Hepatocyte (in vitro differentiated cells): ENCODE measurements around the gene MICU2. TPM values are rescaled to one million over a fixed set of nuclear protein-coding genes. Genes with fewer than 3 reads are reported as not detected.

Experiments
- DNase-seq: peaks from one replicate; pipeline ENCODE4 v3.0.0-alpha.2; 2016; ENCODE audit warnings: low spot score
- H2AFZ ChIP-seq: fragments of 200-600 bp; sonication (generic); 2 replicates; pipeline ENCODE4 v1.6.0; 2016; ENCODE audit warnings: antibody characterized with exemption, mild to moderate bottlenecking
- H3K27ac ChIP-seq: fragments of 200-600 bp; sonication (generic); 2 replicates; pipeline ENCODE4 v1.5.1; 2016; ENCODE audit warnings: mild to moderate bottlenecking
- H3K27me3 ChIP-seq: fragments of 200-600 bp; sonication (generic); 2 replicates; pipeline ENCODE4 v1.6.1; 2016
- H3K36me3 ChIP-seq: fragments of 200-600 bp; sonication (generic); replicated peaks from 2 replicates; pipeline ENCODE4 v1.5.1; 2016; ENCODE audit warnings: low read depth; ENCODE audit not compliant: insufficient read depth
- H3K4me1 ChIP-seq: fragments of 200-600 bp; sonication (generic); 2 replicates; pipeline ENCODE4 v1.5.1; 2016; ENCODE audit warnings: mild to moderate bottlenecking, moderate library complexity; ENCODE audit not compliant: insufficient read depth
- H3K4me2 ChIP-seq: fragments of 200-600 bp; sonication (generic); 2 replicates; pipeline ENCODE4 v1.6.0; 2016
- H3K4me3 ChIP-seq: fragments of 200-600 bp; sonication (generic); 2 replicates; pipeline ENCODE4 v1.5.1; 2016; ENCODE audit warnings: mild to moderate bottlenecking
- H3K79me2 ChIP-seq: fragments of 200-600 bp; sonication (generic); 2 replicates; pipeline ENCODE4 v1.6.0; 2017; ENCODE audit warnings: mild to moderate bottlenecking
- H3K9me2 ChIP-seq: fragments of 200-600 bp; sonication (generic); replicated peaks from 2 replicates; pipeline ENCODE4 v1.6.0; 2017; ENCODE audit warnings: mild to moderate bottlenecking; ENCODE audit not compliant: insufficient read depth
- H3K9me3 ChIP-seq: fragments of 200-600 bp; sonication (generic); 2 replicates; pipeline ENCODE4 v1.5.1; 2016; ENCODE audit warnings: low read depth, mild to moderate bottlenecking
- H4K20me1 ChIP-seq: fragments of 200-600 bp; sonication (generic); 2 replicates; pipeline ENCODE4 v1.6.0; 2016; ENCODE audit warnings: mild to moderate bottlenecking; ENCODE audit not compliant: insufficient read depth, poor library complexity, severe bottlenecking
- CTCF ChIP-seq: fragments of 200-600 bp; sonication (generic); IDR thresholded peaks from 2 replicates; pipeline ENCODE4 v1.5.1; 2016; ENCODE audit warnings: antibody characterized with exemption, mild to moderate bottlenecking; ENCODE audit not compliant: poor library complexity
- EZH2 ChIP-seq: fragments of 200-600 bp; sonication (generic); IDR thresholded peaks from 2 replicates; pipeline ENCODE4 v1.6.1; 2016; ENCODE audit warnings: antibody characterized with exemption, mild to moderate bottlenecking, borderline replicate concordance
- EZH2phosphoT487 ChIP-seq: fragments of 200-600 bp; sonication (generic); IDR thresholded peaks from one replicate; pipeline ENCODE4 v1.6.1; 2018; ENCODE audit warnings: antibody characterized with exemption, mild to moderate bottlenecking, low read depth, moderate library complexity; ENCODE audit not compliant: unreplicated experiment, severe bottlenecking
- WGBS: methylation state at CpG from one replicate; pipeline ENCODE4 v1.1.6; 2016; ENCODE audit warnings: low lambda C conversion rate; ENCODE audit errors: missing lambda C conversion rate; 5-methylcytosine and 5-hydroxymethylcytosine counted together
- polyA plus RNA-seq: library from polyadenylated mRNA; unstranded; fragments of >200 nt; fragmentation: Nextera tagmentation; extraction: Ambion mirVana; gene quantifications from 2 replicates; pipeline ENCODE4 v1.2.1, GENCODE V29; 2016
- total RNA-seq: library from RNA; depleted of rRNA; stranded (reverse); fragments of >200 nt; gene quantifications from 2 replicates; pipeline ENCODE4 v1.2.3, GENCODE V29; 2014

MICU2 gene
- total and polyA plus RNA-seq, 2 experiments from 2014 or later = 48.1 to 95.7 TPM

DNA sequence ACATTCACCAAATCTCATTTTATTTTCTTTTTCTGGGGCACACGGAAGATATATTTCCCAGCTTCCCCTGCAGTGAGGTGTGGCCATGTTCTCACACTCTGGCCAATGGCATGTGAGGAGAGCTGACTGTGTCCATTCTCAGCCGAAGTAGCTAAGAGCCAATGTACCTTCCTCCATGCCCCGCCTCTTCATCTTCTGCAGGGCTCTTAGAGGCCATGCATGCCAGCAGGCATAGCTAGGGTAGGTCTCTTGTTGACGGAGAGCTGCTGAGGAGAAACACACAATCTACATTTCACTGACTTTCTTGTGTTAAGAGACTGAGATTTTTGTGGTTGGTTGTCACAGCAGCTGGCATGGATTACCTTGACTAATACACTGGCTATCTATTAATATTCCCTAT lies 9.8 kb upstream of the MICU2 start:
- no peaks in the 10 kb centered on the region for H3K27me3 ChIP-seq
- no peak overlapping the region for H2AFZ ChIP-seq
- H3K4me2 ChIP-seq = no peak overlapping the region
- no peak overlapping the region for H3K4me3 ChIP-seq
- H3K9me3 ChIP-seq = no peaks in the 10 kb centered on the region
- H3K36me3 ChIP-seq = no peaks in the 10 kb centered on the region
- WGBS = 91% methylated on average over 4 of the region's 4 CpGs
- H3K27ac ChIP-seq = no peak overlapping the region
- H4K20me1 ChIP-seq = no peaks in the 10 kb centered on the region
- H3K4me1 ChIP-seq = peaks cover 16% of the 10 kb centered on the region
- DNase-seq = no peak
- H3K79me2 ChIP-seq = no peaks in the 10 kb centered on the region
- H3K9me2 ChIP-seq = no peaks in the 10 kb centered on the region
- TF ChIP-seq CTCF (no peak), EZH2phosphoT487 (no peak), EZH2 (no peak)

DNA sequence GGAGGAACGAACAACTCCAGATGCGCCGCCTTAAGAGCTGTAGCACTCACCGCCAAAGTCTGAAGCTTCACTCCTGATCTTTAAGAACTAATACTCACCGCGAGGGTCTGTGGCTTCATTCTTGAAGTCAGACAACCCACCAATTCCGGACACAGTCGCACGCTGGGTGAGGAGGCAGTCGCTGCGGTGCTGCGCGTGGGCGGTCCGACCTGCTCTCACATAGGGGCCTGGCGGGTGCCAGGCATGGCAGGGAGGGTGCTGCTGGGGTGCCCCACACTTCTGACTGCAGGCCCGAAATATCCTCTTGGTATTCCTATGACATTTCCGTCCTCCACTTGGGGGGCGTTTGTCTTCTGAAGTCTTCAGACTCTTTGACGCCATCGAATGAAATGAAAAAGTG lies 7.4 kb upstream of the MICU2 start:
- Histone ChIP-seq H3K9me2 (no peaks in the 10 kb centered on the region), H3K4me3 (no peak overlapping the region), H3K4me1 (peaks cover 7% of the 10 kb centered on the region), H3K4me2 (no peak overlapping the region), H3K36me3 (no peaks in the 10 kb centered on the region), H3K9me3 (no peaks in the 10 kb centered on the region), H3K27ac (no peak overlapping the region), H3K27me3 (no peaks in the 10 kb centered on the region), H2AFZ (no peak overlapping the region), H3K79me2 (no peaks in the 10 kb centered on the region), H4K20me1 (no peaks in the 10 kb centered on the region)
- no peak for DNase-seq
- 98% methylated on average over 21 of the region's 21 CpGs for WGBS
- TF ChIP-seq EZH2phosphoT487 = no peak
- no peak for TF ChIP-seq EZH2
- no peak for TF ChIP-seq CTCF

- Histone ChIP-seq H4K20me1 (no peaks in the 10 kb centered on the region), H3K4me1 (no peaks in the 10 kb centered on the region), H3K27ac (no peak overlapping the region), H3K9me2 (no peaks in the 10 kb centered on the region), H3K36me3 (no peaks in the 10 kb centered on the region), H3K4me3 (no peak overlapping the region), H2AFZ (no peak overlapping the region), H3K4me2 (no peak overlapping the region), H3K9me3 (no peaks in the 10 kb centered on the region), H3K27me3 (no peaks in the 10 kb centered on the region), H3K79me2 (no peaks in the 10 kb centered on the region)
- DNase-seq = no peak
- WGBS = 99% methylated on average over 12 of the region's 12 CpGs
- TF ChIP-seq EZH2phosphoT487 (no peak), CTCF (no peak), EZH2 (no peak)
Measured at GRCh38 chr13:21610687-21611086, 6.7 kb upstream of the MICU2 start.

DNA sequence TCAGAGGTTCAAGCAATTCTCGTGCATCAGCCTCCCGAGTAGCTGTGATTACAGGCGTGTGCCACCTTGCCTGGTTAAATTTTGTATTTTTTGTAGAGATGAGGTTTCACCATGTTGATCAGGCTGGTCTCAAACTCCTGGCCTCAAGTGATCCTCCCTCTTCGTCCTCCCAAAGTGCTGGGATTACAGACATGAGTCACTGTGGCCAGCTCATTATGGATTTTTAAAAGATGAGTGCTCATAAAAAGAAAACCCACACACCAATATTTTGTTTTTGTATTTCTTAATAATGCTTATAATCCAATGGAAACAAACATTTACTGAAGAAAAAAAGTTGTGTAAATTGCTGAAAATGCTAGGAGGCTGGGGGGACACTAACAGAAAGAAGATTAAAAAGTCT lies 5.0 kb upstream of the MICU2 start:
- Histone ChIP-seq H3K27me3 (no peaks in the 10 kb centered on the region), H3K36me3 (no peaks in the 10 kb centered on the region), H4K20me1 (no peaks in the 10 kb centered on the region), H3K9me3 (no peaks in the 10 kb centered on the region), H3K4me3 (no peak overlapping the region), H2AFZ (no peak overlapping the region), H3K27ac (no peak overlapping the region), H3K4me1 (no peaks in the 10 kb centered on the region), H3K9me2 (no peaks in the 10 kb centered on the region), H3K4me2 (no peak overlapping the region), H3K79me2 (no peaks in the 10 kb centered on the region)
- DNase-seq = no peak
- TF ChIP-seq EZH2 (no peak), CTCF (no peak), EZH2phosphoT487 (no peak)
- WGBS = 89% methylated on average over 4 of the region's 4 CpGs
